Neural progenitor cell (in vitro differentiated cells): Measurements from ENCODE around the gene TAS1R1.

Experiments
- CTCF ChIP-seq: fragments of 200-600 bp; sonication (generic); IDR thresholded peaks from 2 replicates; pipeline ENCODE4 v1.5.1; 2017; ENCODE audit warnings: antibody characterized with exemption, mild to moderate bottlenecking
- EZH2 ChIP-seq: fragments of 200-600 bp; sonication (generic); IDR thresholded peaks from 2 replicates; pipeline ENCODE4 v1.6.1; 2017; ENCODE audit warnings: antibody characterized with exemption, mild to moderate bottlenecking, moderate library complexity

DNA sequence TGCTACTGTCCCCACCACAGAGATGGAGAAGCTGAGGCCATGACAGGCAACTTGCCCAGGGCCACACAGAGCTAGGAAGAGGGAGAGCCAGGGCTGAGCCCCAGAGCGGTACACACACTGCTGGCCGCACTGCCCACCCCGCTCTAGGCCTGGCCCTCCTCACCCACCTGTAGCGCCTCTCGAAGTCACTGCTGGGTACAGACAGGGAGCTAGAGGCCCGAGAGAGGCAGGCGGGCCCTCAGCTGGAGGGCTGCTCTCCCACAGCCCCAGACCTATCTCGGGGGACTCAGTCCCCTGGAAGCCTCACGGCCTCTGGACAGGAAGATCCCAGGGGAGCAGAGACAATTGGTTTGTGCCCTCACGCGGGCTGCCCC, 46.3 kb upstream of the TAS1R1 start:
- TF ChIP-seq CTCF (no peak), EZH2 (no peak)
